Activated CD4-positive, alpha-beta T cell treated with anti-CD3 and anti-CD28 coated beads for 1 hour (primary cell): ENCODE measurements around the gene NUCB2.
A peak's percentile ranks its signal among the peaks of the same experiment; 100 is the strongest.

Source experiments
- DNase-seq: peaks from one replicate; pipeline ENCODE4 v3.0.0-alpha.2; 2020

Gene NUCB2

GRCh38 chr11:17343907-17344306 is 67.4 kb downstream of the NUCB2 start:
- no peak for DNase-seq

- no peak for DNase-seq
Measured at GRCh38 chr11:17347676-17348075, 71.1 kb downstream of the NUCB2 start.

DNA sequence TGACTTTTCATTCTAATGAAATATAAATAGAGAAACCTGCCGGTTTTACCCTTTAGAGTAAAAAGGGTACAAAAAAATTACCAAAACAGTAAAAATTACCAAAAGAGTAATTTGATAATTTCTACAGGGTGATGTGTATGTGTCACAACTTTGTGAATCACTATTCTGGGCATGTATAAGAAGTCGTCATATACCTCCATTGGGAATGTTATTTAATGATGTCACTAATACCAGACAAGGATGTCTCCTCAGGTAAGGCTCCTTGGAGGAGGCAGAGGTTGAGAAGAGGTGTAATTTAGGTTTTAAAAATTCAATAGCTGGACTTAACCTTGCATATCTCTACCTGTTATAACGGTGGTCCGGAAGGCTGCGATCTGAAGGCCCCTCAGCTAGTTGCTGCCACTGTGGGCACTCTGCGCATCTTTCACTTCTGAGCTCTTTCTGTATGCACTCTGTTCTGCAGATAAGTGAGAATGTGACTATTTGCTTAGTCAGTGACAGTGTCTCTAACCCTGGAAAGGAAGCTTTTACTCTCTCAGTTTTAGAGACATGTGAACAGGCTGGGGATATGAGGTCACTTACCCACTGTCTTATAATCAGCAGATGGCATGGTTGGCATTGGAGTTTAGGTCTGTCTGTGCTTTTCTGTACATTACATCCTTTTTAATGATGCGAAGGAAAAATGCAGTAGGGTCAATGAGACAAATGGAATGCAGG is 74.1 kb downstream of the NUCB2 start:
- no peak for DNase-seq

DNA sequence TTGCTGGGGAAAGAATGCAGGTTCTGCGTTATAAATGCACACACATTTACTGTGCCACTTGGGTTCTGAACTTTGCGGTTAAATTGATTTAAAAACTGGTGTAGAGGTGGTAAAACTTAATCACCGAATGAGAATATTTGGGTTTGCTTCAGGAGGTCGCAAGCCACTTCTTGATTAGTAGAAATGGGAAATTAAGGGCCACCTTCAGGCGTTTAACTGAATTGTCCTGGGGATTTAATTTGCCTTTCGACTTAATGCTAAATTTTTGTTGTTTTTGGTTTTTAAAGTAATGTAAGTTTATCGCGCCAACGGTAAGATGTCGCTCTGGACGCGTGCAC is 74.6 kb downstream of the NUCB2 start:
- DNase-seq, result no peak

- peak; percentile 38 for DNase-seq
Measured at GRCh38 chr11:17351510-17352176, 75.1 kb downstream of the NUCB2 start, which contains the start of gene NCR3LG1. TSS of gene NCR3LG1 (plus strand) at chr11:17351800. CDS start at chr11:17351970, 170 bp downstream.

GRCh38 chr11:17352950-17353820 is 76.6 kb downstream of the NUCB2 start:
- peak; percentile 32 for DNase-seq

DNA sequence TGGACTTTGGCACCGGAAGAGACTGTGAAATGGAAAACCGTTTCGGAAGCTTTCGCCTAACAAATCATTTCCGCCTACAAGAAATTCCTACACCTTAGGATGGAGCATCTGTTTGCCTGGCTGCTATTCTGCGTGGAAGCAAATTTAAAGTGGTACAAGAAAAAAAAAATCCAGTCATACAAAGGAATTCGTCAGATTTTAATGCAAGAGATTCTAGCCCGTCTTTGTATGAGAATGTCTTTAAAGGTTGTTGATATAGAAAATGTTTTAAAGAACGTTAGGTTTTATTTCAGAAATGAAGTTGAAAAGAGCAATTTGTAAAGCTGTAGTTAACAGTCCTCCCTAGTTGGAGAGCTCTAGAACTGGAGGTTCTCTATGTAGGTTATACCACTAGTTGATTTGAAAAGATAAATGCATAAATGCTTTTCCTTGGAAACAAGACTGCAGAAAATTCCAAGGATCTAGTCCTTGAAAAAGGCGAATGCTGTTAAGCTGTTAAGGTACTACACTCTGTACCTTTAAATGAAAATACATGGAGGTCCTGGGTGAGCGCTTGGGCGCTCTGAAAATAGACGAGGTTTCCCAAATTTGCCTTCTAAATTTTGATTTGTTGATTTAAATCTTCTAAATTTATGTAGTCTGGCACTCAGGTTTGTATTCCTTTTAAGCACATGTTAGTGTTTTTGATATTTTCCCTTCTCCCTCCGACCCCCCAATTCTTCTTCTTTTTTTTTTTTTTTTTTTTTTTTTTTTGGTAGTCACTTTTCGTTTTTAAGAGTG is 77.5 kb downstream of the NUCB2 start:
- DNase-seq, result no peak

GRCh38 chr11:17354601-17354991 is 78.1 kb downstream of the NUCB2 start:
- peak; percentile 14 for DNase-seq

DNA sequence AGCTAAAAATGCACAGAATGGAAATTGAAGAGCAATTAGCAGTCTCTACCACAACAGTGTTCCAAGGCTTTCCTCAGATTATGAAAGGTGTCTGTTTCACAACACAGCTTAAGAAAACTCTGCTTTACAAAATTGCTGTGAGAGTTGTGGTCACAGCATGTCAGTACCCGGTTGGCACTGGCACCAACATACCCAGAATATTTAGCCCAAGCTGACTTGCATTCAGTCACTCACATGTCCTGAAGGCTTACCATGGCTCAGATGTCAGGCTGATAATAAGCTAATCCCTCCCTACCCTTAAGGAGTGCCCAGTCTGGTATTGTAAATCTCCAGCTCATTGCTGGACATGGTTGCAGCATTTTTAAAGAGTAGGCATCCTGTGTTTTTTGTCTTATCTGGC is 90.0 kb downstream of the NUCB2 start:
- DNase-seq, result no peak

DNA sequence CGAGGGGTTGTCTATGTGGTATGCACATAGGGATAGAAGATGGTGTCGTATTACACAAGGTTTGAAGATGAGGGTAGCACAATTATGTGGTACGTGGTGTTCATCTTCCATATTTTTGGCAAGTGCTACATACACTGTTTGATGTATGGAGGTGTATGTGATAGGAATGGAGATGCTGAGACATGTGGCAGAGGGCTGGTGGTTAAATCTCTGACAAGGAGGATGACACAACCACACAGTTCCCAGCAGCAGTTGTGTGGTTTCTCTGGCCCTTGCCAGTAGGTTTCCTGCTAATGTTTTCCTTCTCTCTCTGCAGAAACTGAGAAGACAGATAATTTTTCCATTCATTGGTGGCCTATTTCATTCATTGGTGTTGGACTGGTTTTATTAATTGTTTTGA is 92.0 kb downstream of the NUCB2 start:
- DNase-seq, result no peak

GRCh38 chr11:17369094-17369493 is 92.6 kb downstream of the NUCB2 start:
- no peak for DNase-seq

- no peak for DNase-seq
Measured at GRCh38 chr11:17369684-17370243, 93.2 kb downstream of the NUCB2 start.

DNA sequence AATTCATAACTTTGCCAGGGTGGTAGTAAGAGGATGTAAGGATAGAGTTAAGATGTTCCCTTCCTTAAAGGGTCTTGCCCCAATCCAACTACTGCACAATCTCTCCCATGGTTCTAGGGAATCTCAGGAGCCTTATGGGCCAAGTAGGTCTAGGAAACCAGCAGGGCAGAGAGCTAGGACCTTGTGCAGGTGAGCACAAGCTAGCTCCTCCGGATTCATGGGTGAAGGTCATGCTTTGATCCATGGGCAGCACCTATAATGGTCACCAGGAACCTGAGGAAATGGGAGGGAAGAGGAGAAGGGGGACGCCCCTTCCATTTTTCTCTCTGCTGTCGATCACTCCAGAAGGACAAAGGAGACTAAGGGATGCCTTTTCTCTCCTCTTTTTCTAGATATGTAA is 95.1 kb downstream of the NUCB2 start:
- no peak for DNase-seq

- DNase-seq, result no peak
Measured at GRCh38 chr11:17375547-17375946, 99.0 kb downstream of the NUCB2 start.

DNA sequence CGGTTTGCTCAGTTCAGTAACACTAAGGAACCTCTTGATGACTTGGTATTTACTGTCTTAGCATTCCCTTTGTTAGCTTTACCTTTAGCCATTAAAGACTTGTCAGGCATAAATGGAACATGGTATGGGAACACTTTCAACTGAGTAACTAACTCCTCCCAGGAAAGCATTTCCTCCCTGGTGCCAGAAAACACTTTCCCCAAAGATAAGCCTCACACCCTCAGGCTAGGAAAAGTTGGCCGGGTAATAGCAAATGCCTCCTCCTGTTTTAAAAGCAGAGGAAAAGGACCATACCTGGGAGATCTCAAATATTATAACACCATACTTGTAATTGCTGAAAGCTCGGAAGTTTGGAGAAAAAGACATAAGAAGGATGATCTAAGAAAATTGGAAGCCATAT is 100.0 kb downstream of the NUCB2 start:
- DNase-seq, result no peak

DNA sequence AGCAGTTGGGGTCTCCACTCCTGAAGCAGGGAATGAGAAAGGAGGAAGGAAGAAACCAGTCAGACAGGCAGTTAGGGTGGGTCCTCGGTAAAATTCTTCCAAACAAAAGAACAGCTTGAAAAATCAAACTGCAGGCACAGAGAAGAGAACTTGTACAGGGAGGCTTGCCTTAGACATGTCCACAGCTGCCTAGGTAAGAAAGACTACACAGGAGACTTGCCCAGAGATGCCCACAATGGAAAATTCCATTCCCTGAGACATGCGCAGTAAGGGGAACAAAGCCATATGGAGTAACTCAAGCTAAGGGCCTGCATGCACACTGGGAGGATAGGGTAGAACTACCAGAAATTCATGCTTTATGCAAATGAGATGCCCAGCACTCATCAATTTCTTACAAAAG is 102.1 kb downstream of the NUCB2 start:
- no peak for DNase-seq

DNA sequence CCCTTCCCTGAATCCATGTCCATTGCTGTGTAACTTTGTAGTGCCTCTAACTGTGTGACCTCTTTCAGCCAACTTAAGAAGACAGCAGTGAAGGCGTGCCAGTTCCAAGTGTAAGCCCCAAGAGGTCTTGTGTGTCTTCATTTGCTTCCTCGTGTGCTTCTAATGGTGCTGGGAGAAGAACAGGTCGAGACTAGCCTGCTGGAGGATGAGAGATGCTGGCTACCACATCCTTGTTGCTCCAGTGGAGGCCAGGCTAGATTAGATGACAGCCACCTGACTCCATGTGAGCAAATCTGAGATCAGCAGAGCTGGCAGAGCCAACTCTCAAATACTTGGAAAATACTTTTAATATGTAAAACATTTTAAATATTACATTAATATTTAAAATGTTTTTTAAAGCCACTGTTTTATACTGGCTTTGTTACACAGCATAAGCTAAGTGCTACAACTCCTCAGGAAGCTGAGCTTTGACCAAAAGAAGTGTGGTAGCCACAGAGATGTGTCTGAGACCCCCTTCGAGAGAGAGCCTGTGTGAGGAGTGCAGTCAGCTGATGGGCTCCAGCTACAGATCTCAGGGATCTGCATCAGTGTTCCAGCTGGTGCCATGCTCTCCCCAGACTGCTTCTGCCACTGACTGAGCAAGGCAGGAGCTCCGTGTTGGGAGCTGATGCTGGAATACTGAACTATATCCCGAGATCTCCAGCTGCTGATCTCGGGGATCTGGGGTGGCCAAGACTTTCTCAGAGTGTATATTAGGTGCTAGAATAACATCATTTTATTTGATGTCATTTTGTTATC is 103.0 kb downstream of the NUCB2 start:
- DNase-seq, result no peak

GRCh38 chr11:17381156-17381555 is 104.6 kb downstream of the NUCB2 start:
- DNase-seq, result no peak
